Skeletal muscle tissue (tissue), 4 donors: Measurements from ENCODE around the gene USP17L5. TPM values are rescaled to one million over a fixed set of nuclear protein-coding genes. Genes with fewer than 3 reads are reported as not detected.
"Not testable (repeated sequence)": the region's sequence is repeated elsewhere in the genome, so short reads cannot be mapped to it uniquely, and the experiment has no call there.

Source experiments
- H3K27ac ChIP-seq: one replicate; pipeline ENCODE4 v1.7.0; 2013; ENCODE audit warnings: mild to moderate bottlenecking, low read depth, low read length, inconsistent platforms
- H3K27me3 ChIP-seq, 3 donors: one replicate each; pipeline ENCODE4 v1.7.0; 2013; ENCODE audit warnings: low read length in 3 of 3; ENCODE audit not compliant: control insufficient read depth in 3 of 3, insufficient read depth in 3 of 3
- H3K36me3 ChIP-seq, 3 donors: one replicate each; pipeline ENCODE4 v1.7.0; 2013; ENCODE audit warnings: low read length in 3 of 3; ENCODE audit not compliant: control insufficient read depth in 3 of 3, insufficient read depth in 3 of 3
- H3K4me1 ChIP-seq, 3 donors: one replicate each; pipeline ENCODE4 v1.7.0; 2013; ENCODE audit warnings: low read length in 3 of 3, mild to moderate bottlenecking in 3 of 3; ENCODE audit not compliant: control insufficient read depth in 3 of 3, insufficient read depth in 3 of 3
- H3K4me3 ChIP-seq, 3 donors: one replicate each; pipeline ENCODE4 v1.7.0; 2013; ENCODE audit warnings: low read length in 3 of 3
- H3K9ac ChIP-seq, 3 donors: one replicate each; pipeline ENCODE4 v1.7.0; 2013; ENCODE audit warnings: low read length in 3 of 3, mild to moderate bottlenecking in 3 of 3, moderate library complexity in 2 of 3, low read depth in 1 of 3
- H3K9me3 ChIP-seq, 3 donors: one replicate each; pipeline ENCODE4 v1.7.0; 2013; ENCODE audit warnings: low read length in 3 of 3; ENCODE audit not compliant: control insufficient read depth in 3 of 3
- total RNA-seq: library from RNA; depleted of rRNA; stranded (reverse); fragments of >200 nt; gene quantifications from one replicate; pipeline ENCODE4 v1.2.3, GENCODE V29; 2014
- donor health status: Osteomylitis.

Gene USP17L5
- not detected for total RNA-seq

- not testable (repeated sequence) for H3K9me3 ChIP-seq, H3K27ac ChIP-seq
Observed at GRCh38 chr4:9339103-9339502, at the start of gene USP17L5. Gene USP17L5, plus strand, starts transcription at chr4:9339403. Its CDS starts 0 bp downstream, at chr4:9339403.

GRCh38 chr4:9324191-9324590 is 15.0 kb upstream of the USP17L5 start:
- not testable (repeated sequence) for H3K9ac ChIP-seq, H3K36me3 ChIP-seq, H3K27me3 ChIP-seq, H3K9me3 ChIP-seq, H3K4me1 ChIP-seq, H3K4me3 ChIP-seq, H3K27ac ChIP-seq

More at GRCh38 chr4:9339103-9339502, at the start of gene USP17L5:
- H3K27me3 ChIP-seq, H3K9ac ChIP-seq, H3K4me3 ChIP-seq, H3K36me3 ChIP-seq, H3K4me1 ChIP-seq: not testable (repeated sequence)

- not testable (repeated sequence) for H3K9me3 ChIP-seq, H3K4me1 ChIP-seq, H3K27ac ChIP-seq, H3K9ac ChIP-seq, H3K36me3 ChIP-seq, H3K27me3 ChIP-seq, H3K4me3 ChIP-seq
Observed at GRCh38 chr4:9324865-9325264, 14.3 kb upstream of the USP17L5 start, which contains the start of gene USP17L24. Gene USP17L24, plus strand, starts transcription at chr4:9325165. Its CDS starts 0 bp downstream, at chr4:9325165.

GRCh38 chr4:9329611-9330010 is 9.6 kb upstream of the USP17L5 start, which contains the start of gene USP17L25:
Gene USP17L25, plus strand, starts transcription at chr4:9329911. Its CDS starts 0 bp downstream, at chr4:9329911.
- not testable (repeated sequence) for H3K9me3 ChIP-seq, H3K27me3 ChIP-seq, H3K27ac ChIP-seq, H3K4me1 ChIP-seq, H3K4me3 ChIP-seq, H3K36me3 ChIP-seq, H3K9ac ChIP-seq

- not testable (repeated sequence) for H3K4me3 ChIP-seq, H3K9ac ChIP-seq, H3K27me3 ChIP-seq, H3K27ac ChIP-seq, H3K36me3 ChIP-seq, H3K4me1 ChIP-seq, H3K9me3 ChIP-seq
Observed at GRCh38 chr4:9334358-9334757, 4.8 kb upstream of the USP17L5 start, which contains the start of gene USP17L26. Gene USP17L26, plus strand, starts transcription at chr4:9334658. Its CDS starts 0 bp downstream, at chr4:9334658.

- not testable (repeated sequence) for H3K27me3 ChIP-seq, H3K4me1 ChIP-seq, H3K9ac ChIP-seq, H3K4me3 ChIP-seq, H3K27ac ChIP-seq, H3K9me3 ChIP-seq, H3K36me3 ChIP-seq
Observed at GRCh38 chr4:9343848-9344247, 4.6 kb downstream of the USP17L5 start, which contains the start of gene USP17L27. Gene USP17L27, plus strand, starts transcription at chr4:9344148. Its CDS starts 0 bp downstream, at chr4:9344148.

GRCh38 chr4:9348593-9348992 is 9.4 kb downstream of the USP17L5 start, which contains the start of gene USP17L28:
Gene USP17L28, plus strand, starts transcription at chr4:9348893. Its CDS starts 0 bp downstream, at chr4:9348893.
- H3K9me3 ChIP-seq, H3K4me1 ChIP-seq, H3K27me3 ChIP-seq, H3K27ac ChIP-seq, H3K36me3 ChIP-seq, H3K4me3 ChIP-seq, H3K9ac ChIP-seq: not testable (repeated sequence)

- not testable (repeated sequence) for H3K4me3 ChIP-seq, H3K4me1 ChIP-seq, H3K27me3 ChIP-seq, H3K9ac ChIP-seq, H3K9me3 ChIP-seq, H3K36me3 ChIP-seq, H3K27ac ChIP-seq
Observed at GRCh38 chr4:9350866-9351265, 11.7 kb downstream of the USP17L5 start.

- H3K27me3 ChIP-seq, H3K4me3 ChIP-seq, H3K36me3 ChIP-seq, H3K9ac ChIP-seq, H3K9me3 ChIP-seq, H3K4me1 ChIP-seq, H3K27ac ChIP-seq: not testable (repeated sequence)
Observed at GRCh38 chr4:9353338-9353737, 14.1 kb downstream of the USP17L5 start, which contains the start of gene USP17L29. Gene USP17L29, plus strand, starts transcription at chr4:9353638. Its CDS starts 0 bp downstream, at chr4:9353638.

GRCh38 chr4:9362829-9363228 is 23.6 kb downstream of the USP17L5 start, which contains the start of gene USP17L30:
Gene USP17L30, plus strand, starts transcription at chr4:9363129. Its CDS starts 0 bp downstream, at chr4:9363129.
- H3K4me3 ChIP-seq, H3K9ac ChIP-seq, H3K4me1 ChIP-seq, H3K9me3 ChIP-seq, H3K27me3 ChIP-seq, H3K36me3 ChIP-seq, H3K27ac ChIP-seq: not testable (repeated sequence)
